Nephron (organoid): ENCODE data around the gene RASGRF2.

Experiments used
- H3K27ac Mint-ChIP-seq, 3 experiments: 2 replicates each; pipeline ENCODE4 v1.8.0; 2020; ENCODE audit warnings: mixed read lengths in 3 of 3, mild to moderate bottlenecking in 2 of 3, moderate library complexity in 1 of 3
- H3K27me3 Mint-ChIP-seq: 2 replicates; pipeline ENCODE4 v1.8.0; 2021; ENCODE audit warnings: low read depth, mild to moderate bottlenecking, moderate library complexity, mixed read lengths
- H3K36me3 Mint-ChIP-seq: 2 replicates; pipeline ENCODE4 v1.8.0; 2020; ENCODE audit warnings: low read depth, mixed read lengths
- H3K4me1 Mint-ChIP-seq: 2 replicates; pipeline ENCODE4 v1.8.0; 2020; ENCODE audit warnings: mixed read lengths
- H3K4me3 Mint-ChIP-seq, 3 experiments: 2 replicates each; pipeline ENCODE4 v1.8.0; 2020; ENCODE audit warnings: mild to moderate bottlenecking in 3 of 3, mixed read lengths in 3 of 3, moderate library complexity in 2 of 3
- H3K9me3 Mint-ChIP-seq: 2 replicates; pipeline ENCODE4 v1.8.0; 2020; ENCODE audit warnings: mixed read lengths
- CTCF ChIP-seq, 3 experiments: fragments of 200-600 bp; sonication (generic); IDR thresholded peaks; one replicate each; pipeline ENCODE4 v1.5.0; 2021; ENCODE audit warnings: antibody characterized with exemption in 3 of 3; ENCODE audit not compliant: unreplicated experiment in 3 of 3

Gene RASGRF2

GRCh38 chr5:80920333-80920732 lies 39.8 kb upstream of the RASGRF2 start:
- Mint-ChIP-seq H3K36me3 (no peaks in the 10 kb centered on the region), H3K27me3 (no peaks in the 10 kb centered on the region), H3K4me1 (peaks cover 34% of the 10 kb centered on the region), H3K4me3 (no peak overlapping the region), H3K27ac (peak overlapping the region in 1 of 3 experiments; percentile 66), H3K9me3 (peaks cover 3% of the 10 kb centered on the region)
- no peak for TF ChIP-seq CTCF (IDR thresholded peaks at IDR 0.05; ENCODE audit: unreplicated experiment in 3 of 3)

- no peak overlapping the region for H3K4me3 Mint-ChIP-seq
- H3K27me3 Mint-ChIP-seq: no peaks in the 10 kb centered on the region
- no peak for TF ChIP-seq CTCF (IDR thresholded peaks at IDR 0.05; ENCODE audit: unreplicated experiment in 3 of 3)
- no peak overlapping the region for H3K27ac Mint-ChIP-seq
- no peaks in the 10 kb centered on the region for H3K36me3 Mint-ChIP-seq
- peaks cover 32% of the 10 kb centered on the region for H3K4me1 Mint-ChIP-seq
- H3K9me3 Mint-ChIP-seq: peaks cover 3% of the 10 kb centered on the region
Measured at GRCh38 chr5:80921026-80921425, 39.1 kb upstream of the RASGRF2 start.

GRCh38 chr5:80925931-80926330 lies 34.2 kb upstream of the RASGRF2 start:
- TF ChIP-seq CTCF (IDR thresholded peaks at IDR 0.05; ENCODE audit: unreplicated experiment in 3 of 3): no peak
- H3K4me3 Mint-ChIP-seq: no peak overlapping the region
- H3K27me3 Mint-ChIP-seq: no peaks in the 10 kb centered on the region
- H3K36me3 Mint-ChIP-seq: no peaks in the 10 kb centered on the region
- peaks cover 3% of the 10 kb centered on the region for H3K9me3 Mint-ChIP-seq
- no peak overlapping the region for H3K27ac Mint-ChIP-seq
- H3K4me1 Mint-ChIP-seq: no peaks in the 10 kb centered on the region

GRCh38 chr5:80926536-80926935 lies 33.6 kb upstream of the RASGRF2 start:
- Mint-ChIP-seq H3K27me3 (no peaks in the 10 kb centered on the region), H3K4me3 (no peak overlapping the region), H3K4me1 (no peaks in the 10 kb centered on the region), H3K36me3 (no peaks in the 10 kb centered on the region), H3K9me3 (peaks cover 3% of the 10 kb centered on the region), H3K27ac (no peak overlapping the region)
- no peak for TF ChIP-seq CTCF (IDR thresholded peaks at IDR 0.05; ENCODE audit: unreplicated experiment in 3 of 3)

- Mint-ChIP-seq H3K4me3 (no peak overlapping the region), H3K27ac (no peak overlapping the region), H3K9me3 (peaks cover 3% of the 10 kb centered on the region), H3K4me1 (no peaks in the 10 kb centered on the region), H3K36me3 (no peaks in the 10 kb centered on the region), H3K27me3 (no peaks in the 10 kb centered on the region)
- no peak for TF ChIP-seq CTCF (IDR thresholded peaks at IDR 0.05; ENCODE audit: unreplicated experiment in 3 of 3)
Measured at GRCh38 chr5:80926979-80927656, 33.0 kb upstream of the RASGRF2 start.

- Mint-ChIP-seq H3K36me3 (no peaks in the 10 kb centered on the region), H3K27ac (no peak overlapping the region), H3K27me3 (no peaks in the 10 kb centered on the region)
Measured at GRCh38 chr5:80928073-80928472, 32.1 kb upstream of the RASGRF2 start.

More at GRCh38 chr5:80928073-80928472, 32.1 kb upstream of the RASGRF2 start:
- H3K4me1 Mint-ChIP-seq: no peaks in the 10 kb centered on the region
- H3K9me3 Mint-ChIP-seq: peaks cover under 1% of the 10 kb centered on the region
- TF ChIP-seq CTCF (IDR thresholded peaks at IDR 0.05; ENCODE audit: unreplicated experiment in 3 of 3): no peak
- no peak overlapping the region for H3K4me3 Mint-ChIP-seq
